Nephron (organoid): Measurements from ENCODE around the gene USP15.
A peak's percentile ranks its signal among the peaks of the same experiment; 100 is the strongest.

ENCODE experiments used
- H3K27ac Mint-ChIP-seq, 3 experiments: 2 replicates each; pipeline ENCODE4 v1.8.0; 2020; ENCODE audit warnings: mixed read lengths in 3 of 3, mild to moderate bottlenecking in 2 of 3, moderate library complexity in 1 of 3
- H3K27me3 Mint-ChIP-seq: 2 replicates; pipeline ENCODE4 v1.8.0; 2021; ENCODE audit warnings: low read depth, mild to moderate bottlenecking, moderate library complexity, mixed read lengths
- H3K36me3 Mint-ChIP-seq: 2 replicates; pipeline ENCODE4 v1.8.0; 2020; ENCODE audit warnings: low read depth, mixed read lengths
- H3K4me1 Mint-ChIP-seq: 2 replicates; pipeline ENCODE4 v1.8.0; 2020; ENCODE audit warnings: mixed read lengths
- H3K4me3 Mint-ChIP-seq, 3 experiments: 2 replicates each; pipeline ENCODE4 v1.8.0; 2020; ENCODE audit warnings: mild to moderate bottlenecking in 3 of 3, mixed read lengths in 3 of 3, moderate library complexity in 2 of 3
- H3K9me3 Mint-ChIP-seq: 2 replicates; pipeline ENCODE4 v1.8.0; 2020; ENCODE audit warnings: mixed read lengths
- CTCF ChIP-seq, 3 experiments: fragments of 200-600 bp; sonication (generic); IDR thresholded peaks; one replicate each; pipeline ENCODE4 v1.5.0; 2021; ENCODE audit warnings: antibody characterized with exemption in 3 of 3; ENCODE audit not compliant: unreplicated experiment in 3 of 3

The USP15 gene

GRCh38 chr12:62268956-62269355, 8.8 kb downstream of the USP15 start:
- H3K9me3 Mint-ChIP-seq: no peaks in the 10 kb centered on the region
- H3K4me1 Mint-ChIP-seq: peaks cover 27% of the 10 kb centered on the region
- no peaks in the 10 kb centered on the region for H3K27me3 Mint-ChIP-seq
- no peak overlapping the region for H3K27ac Mint-ChIP-seq
- no peak for TF ChIP-seq CTCF (IDR thresholded peaks at IDR 0.05; ENCODE audit: unreplicated experiment in 3 of 3)
- H3K36me3 Mint-ChIP-seq: no peaks in the 10 kb centered on the region
- H3K4me3 Mint-ChIP-seq: no peak overlapping the region

GRCh38 chr12:62269464-62270228, 9.4 kb downstream of the USP15 start:
- Mint-ChIP-seq H3K36me3 (no peaks in the 10 kb centered on the region), H3K4me1 (peaks cover 28% of the 10 kb centered on the region), H3K27me3 (no peaks in the 10 kb centered on the region), H3K9me3 (no peaks in the 10 kb centered on the region), H3K27ac (no peak overlapping the region), H3K4me3 (no peak overlapping the region)
- no peak for TF ChIP-seq CTCF (IDR thresholded peaks at IDR 0.05; ENCODE audit: unreplicated experiment in 3 of 3)

DNA sequence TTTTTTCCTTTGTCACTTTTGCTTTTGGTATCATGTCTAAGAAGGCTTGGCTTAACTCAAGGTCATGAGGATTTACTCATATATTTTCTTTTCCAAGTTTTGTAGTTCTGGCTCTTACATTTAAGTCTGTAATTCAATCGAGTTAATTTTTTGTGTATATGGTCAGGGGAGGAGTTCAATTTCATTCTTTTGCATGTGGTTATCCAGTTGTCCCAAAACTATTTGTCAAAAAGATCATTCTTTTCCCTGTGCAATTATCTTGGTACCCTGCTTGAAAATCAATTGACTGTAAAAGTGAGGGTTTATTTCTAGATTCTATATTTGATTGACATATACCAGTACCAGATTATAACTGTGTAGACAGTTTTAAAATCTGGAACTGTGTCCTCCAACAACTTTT, 10.2 kb downstream of the USP15 start:
- Mint-ChIP-seq H3K4me3 (no peak overlapping the region), H3K9me3 (no peaks in the 10 kb centered on the region), H3K27ac (peak overlapping the region in 1 of 3 experiments; percentile 26), H3K4me1 (peaks cover 33% of the 10 kb centered on the region), H3K36me3 (no peaks in the 10 kb centered on the region), H3K27me3 (no peaks in the 10 kb centered on the region)
- TF ChIP-seq CTCF (IDR thresholded peaks at IDR 0.05; ENCODE audit: unreplicated experiment in 3 of 3): no peak

DNA sequence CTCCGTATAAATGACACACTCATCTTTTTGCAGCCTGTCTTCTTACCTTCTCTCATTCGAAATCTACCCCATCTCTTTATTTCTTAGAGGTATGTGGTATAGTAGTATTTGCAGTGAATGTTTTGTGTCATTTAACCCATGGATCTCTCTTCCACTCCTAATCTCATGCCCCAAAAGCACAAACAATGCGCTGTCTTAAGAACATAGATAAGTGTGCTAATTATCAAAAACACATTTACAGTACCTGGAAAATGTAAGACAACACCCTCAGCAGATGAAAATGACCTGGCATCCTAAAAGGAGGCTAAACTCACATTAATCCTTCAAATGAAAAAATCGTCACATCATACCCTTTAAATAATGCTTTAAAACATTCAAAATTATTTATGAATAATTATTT, 10.7 kb downstream of the USP15 start:
- H3K27me3 Mint-ChIP-seq: no peaks in the 10 kb centered on the region
- H3K4me3 Mint-ChIP-seq: no peak overlapping the region
- no peak for TF ChIP-seq CTCF (IDR thresholded peaks at IDR 0.05; ENCODE audit: unreplicated experiment in 3 of 3)
- no peaks in the 10 kb centered on the region for H3K36me3 Mint-ChIP-seq
- H3K27ac Mint-ChIP-seq: peak overlapping the region in 1 of 3 experiments; percentile 16
- H3K9me3 Mint-ChIP-seq: no peaks in the 10 kb centered on the region
- H3K4me1 Mint-ChIP-seq: peaks cover 33% of the 10 kb centered on the region

DNA sequence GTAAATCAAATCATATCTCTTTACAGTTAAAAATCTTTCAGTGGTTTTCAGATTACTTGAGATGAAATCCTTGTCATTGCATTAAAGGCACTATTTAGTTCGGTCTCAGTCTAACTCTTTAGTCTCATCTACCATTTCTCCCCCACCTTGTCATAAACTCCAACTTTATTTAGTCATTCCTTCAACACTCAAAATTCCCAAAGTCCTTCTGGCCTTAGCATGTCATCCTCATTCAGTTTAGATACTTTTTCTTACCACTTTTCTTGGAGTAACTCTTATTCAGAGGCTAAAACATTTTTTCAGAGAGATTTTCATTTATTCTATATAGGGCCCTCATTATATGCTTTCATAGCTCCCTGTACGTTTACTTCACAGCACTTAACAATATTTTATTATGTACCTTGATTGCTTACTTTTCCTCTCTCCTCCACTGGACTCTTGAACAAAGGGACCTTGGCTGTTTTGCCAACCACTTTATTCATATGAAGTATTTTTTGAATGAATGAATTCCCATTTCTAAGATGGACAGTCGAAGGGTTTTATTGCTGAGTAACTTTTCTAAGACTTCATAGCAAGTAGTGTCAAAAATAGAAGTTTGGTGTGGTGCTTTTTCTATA, 12.8 kb downstream of the USP15 start:
- Mint-ChIP-seq H3K4me1 (peaks cover 30% of the 10 kb centered on the region), H3K4me3 (no peak overlapping the region), H3K9me3 (no peaks in the 10 kb centered on the region), H3K36me3 (no peaks in the 10 kb centered on the region), H3K27me3 (no peaks in the 10 kb centered on the region), H3K27ac (peak overlapping the region in 1 of 3 experiments; percentile 35)
- TF ChIP-seq CTCF (IDR thresholded peaks at IDR 0.05; ENCODE audit: unreplicated experiment in 3 of 3): no peak
